Right lobe of liver (tissue), 6 donors: Measurements from ENCODE around the gene SLAIN2. TPM values are rescaled to one million over a fixed set of nuclear protein-coding genes. Genes with fewer than 3 reads are reported as not detected.
"Not testable (repeated sequence)": the region's sequence is repeated elsewhere in the genome, so short reads cannot be mapped to it uniquely, and the experiment has no call there.

Source experiments
- ATAC-seq, 4 donors: fragments of 200-7000 bp; cut with Tn5 transposase; one replicate each; pipeline ENCODE4 v1.9.1; 2020; ENCODE audit warnings: mild to moderate bottlenecking in 4 of 4, moderate library complexity in 4 of 4
- DNase-seq, 3 donors: peaks; one replicate each; pipeline ENCODE4 v3.0.0-alpha.2; 2020
- H3K27ac ChIP-seq, 3 donors: fragments of 200-600 bp; one replicate each; pipeline ENCODE4 v1.8.0; 2022
- H3K27me3 ChIP-seq, 2 donors: fragments of 200-600 bp; one replicate each; pipeline ENCODE4 v1.8.0; 2022
- H3K36me3 ChIP-seq, 4 donors: fragments of 200-600 bp; sonication (generic) in 1 of 4; one replicate each; pipeline versions ENCODE4 v1.5.1 to v1.8.0; 2017 to 2022; ENCODE audit warnings: control low read depth in 1 of 4
- H3K4me1 ChIP-seq, 4 donors: fragments of 200-600 bp; sonication (generic) in 1 of 4; one replicate each; pipeline versions ENCODE4 v1.5.1 to v1.8.0; 2017 to 2022; ENCODE audit warnings: control low read depth in 1 of 4
- H3K4me3 ChIP-seq, 3 donors: fragments of 200-600 bp; one replicate each; pipeline ENCODE4 v1.8.0; 2022
- H3K9me3 ChIP-seq, 4 donors: fragments of 200-600 bp; sonication (generic) in 1 of 4; one replicate each; pipeline versions ENCODE4 v1.5.1 to v1.8.0; 2017 to 2022; ENCODE audit warnings: control low read depth in 1 of 4
- POLR2A ChIP-seq: fragments of 450-650 bp; IDR thresholded peaks from one replicate; pipeline ENCODE4 v1.6.1; 2017; ENCODE audit warnings: antibody characterized with exemption, mild to moderate bottlenecking
- WGBS: methylation state at CpG from one replicate; pipeline ENCODE4 v1.1.6; 2018; ENCODE audit warnings: low coverage, low lambda C conversion rate; ENCODE audit not compliant: insufficient coverage; ENCODE audit errors: missing lambda C conversion rate; 5-methylcytosine and 5-hydroxymethylcytosine counted together
- intact Hi-C, 2 donors: fragments of 100-400 bp; cut with DNase I; formaldehyde crosslinking; loops; one replicate each; pipeline versions ENCODE4 v1.11.2 to v1.14.1; 2022
- total RNA-seq, 6 experiments: library from RNA; depleted of rRNA in 2 of 6; stranded (reverse); fragments of >200 nt in 2 of 6; fragmentation: NEBNext Ultra II Directional in 3 of 6; extraction: Animal tissue kit (Norgen Biotek cat#: 25700) in 3 of 6; gene quantifications; one replicate each; pipeline versions ENCODE4 v1.1.0 to v1.2.4, GENCODE V29; 2016 to 2023
- TF ChIP-seq, protein P1 (sequence below), 4 donors: fragments of 200-600 bp in 3 of 4; fragments of 450-650 bp in 1 of 4; IDR thresholded peaks; one replicate each; pipeline versions ENCODE4 v1.5.1 to v1.8.0; 2016 to 2022; ENCODE audit warnings: antibody characterized with exemption in 4 of 4, mild to moderate bottlenecking in 2 of 4
- donor health status: DM: no; HTN: yes; CAD: no.
- donor health status: DM: no; HTN: no; CAD: no.
- donor health status: DM: no; HTN: no; CAD: no.
- donor health status: DM: no; HTN: yes; CAD: no.
- donor health status: DM: no; HTN: yes; CAD: no.

The SLAIN2 gene
- total RNA-seq, 6 experiments from 2014 or later: 36.4 to 80.6 (median 45.1) TPM

DNA sequence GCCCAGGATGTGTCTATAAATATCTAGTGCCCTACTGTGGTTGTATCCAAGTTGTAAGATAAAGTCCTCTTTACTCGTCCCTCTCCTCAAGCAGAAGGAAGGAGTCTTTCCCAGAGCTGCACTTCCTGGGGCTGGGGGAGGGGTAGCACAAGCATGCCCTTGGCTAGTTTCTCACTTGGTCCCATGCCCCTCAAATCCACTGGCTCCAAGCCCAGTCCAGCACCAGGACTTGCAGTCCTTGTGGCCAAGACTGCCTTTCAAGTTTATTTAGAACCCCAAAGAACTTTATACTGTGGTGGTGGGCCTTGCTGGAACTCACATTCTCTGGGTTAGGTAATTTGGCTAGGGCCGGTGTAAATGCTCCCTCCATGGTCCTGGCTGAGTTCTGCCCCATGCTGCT is 98.7 kb downstream of the SLAIN2 start:
- H3K27me3 ChIP-seq: no peaks in the 10 kb centered on the region
- no peak for DNase-seq
- WGBS: 50% methylated on average over 1 of the region's 2 CpGs
- no peaks in the 10 kb centered on the region for H3K4me1 ChIP-seq
- ATAC-seq: no peak
- H3K4me3 ChIP-seq: no peak overlapping the region
- peaks cover 0 to 2% (median 0%) of the 10 kb centered on the region in 4 donors for H3K36me3 ChIP-seq
- no peak for TF ChIP-seq POLR2A
- TF ChIP-seq, protein P1, sequence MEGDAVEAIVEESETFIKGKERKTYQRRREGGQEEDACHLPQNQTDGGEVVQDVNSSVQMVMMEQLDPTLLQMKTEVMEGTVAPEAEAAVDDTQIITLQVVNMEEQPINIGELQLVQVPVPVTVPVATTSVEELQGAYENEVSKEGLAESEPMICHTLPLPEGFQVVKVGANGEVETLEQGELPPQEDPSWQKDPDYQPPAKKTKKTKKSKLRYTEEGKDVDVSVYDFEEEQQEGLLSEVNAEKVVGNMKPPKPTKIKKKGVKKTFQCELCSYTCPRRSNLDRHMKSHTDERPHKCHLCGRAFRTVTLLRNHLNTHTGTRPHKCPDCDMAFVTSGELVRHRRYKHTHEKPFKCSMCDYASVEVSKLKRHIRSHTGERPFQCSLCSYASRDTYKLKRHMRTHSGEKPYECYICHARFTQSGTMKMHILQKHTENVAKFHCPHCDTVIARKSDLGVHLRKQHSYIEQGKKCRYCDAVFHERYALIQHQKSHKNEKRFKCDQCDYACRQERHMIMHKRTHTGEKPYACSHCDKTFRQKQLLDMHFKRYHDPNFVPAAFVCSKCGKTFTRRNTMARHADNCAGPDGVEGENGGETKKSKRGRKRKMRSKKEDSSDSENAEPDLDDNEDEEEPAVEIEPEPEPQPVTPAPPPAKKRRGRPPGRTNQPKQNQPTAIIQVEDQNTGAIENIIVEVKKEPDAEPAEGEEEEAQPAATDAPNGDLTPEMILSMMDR (IDR thresholded peaks at IDR 0.05): no peak
- H3K9me3 ChIP-seq: no peaks in the 10 kb centered on the region
- no peak overlapping the region for H3K27ac ChIP-seq
- intact Hi-C loops: no loop called here

- intact Hi-C loops, H3K36me3 ChIP-seq, H3K4me1 ChIP-seq, DNase-seq, H3K27me3 ChIP-seq, H3K27ac ChIP-seq, ATAC-seq, H3K4me3 ChIP-seq, H3K9me3 ChIP-seq: not testable (repeated sequence)
- WGBS: 70% methylated on average over 3 of the region's 5 CpGs
Observed at GRCh38 chr4:48440914-48441313, 99.6 kb downstream of the SLAIN2 start.

- intact Hi-C loops: no loop called here
- no peaks in the 10 kb centered on the region for H3K9me3 ChIP-seq
- H3K27me3 ChIP-seq: no peaks in the 10 kb centered on the region
- H3K36me3 ChIP-seq: peaks cover 0 to 2% (median 0%) of the 10 kb centered on the region in 4 donors
- H3K4me1 ChIP-seq: no peaks in the 10 kb centered on the region
- no peak overlapping the region for H3K27ac ChIP-seq
- no peak overlapping the region for H3K4me3 ChIP-seq
- ATAC-seq: peak in 2 of 4 donors; percentile 35 to 36
- no peak for DNase-seq
- 1% methylated on average over 3 of the region's 3 CpGs for WGBS
- no peak for TF ChIP-seq POLR2A
- TF ChIP-seq, protein P1 (IDR thresholded peaks at IDR 0.05): peak; percentile 36 to 64 (median 56)
Observed at GRCh38 chr4:48445704-48446103, 104.4 kb downstream of the SLAIN2 start.

DNA sequence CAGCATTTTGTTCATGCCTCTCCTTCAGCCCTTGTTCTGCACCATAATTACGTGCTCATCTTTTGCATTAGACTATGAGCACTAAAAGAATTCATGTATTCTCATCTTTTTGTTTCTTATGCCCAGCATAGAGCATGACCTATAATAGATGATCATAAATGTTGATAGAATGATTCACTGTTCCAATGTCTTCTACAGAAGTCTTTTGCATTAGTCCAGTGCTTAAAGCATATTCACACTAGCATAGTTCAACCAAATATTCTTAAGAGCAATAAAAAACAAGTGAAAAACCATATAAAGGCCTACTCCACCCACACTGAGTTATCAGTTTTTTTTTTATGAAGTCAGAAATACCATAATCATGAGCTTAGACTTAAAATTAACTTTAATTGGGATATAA is 105.3 kb downstream of the SLAIN2 start:
- TF ChIP-seq, protein P1 (IDR thresholded peaks at IDR 0.05): no peak
- TF ChIP-seq POLR2A: no peak
- Histone ChIP-seq H3K27ac (no peak overlapping the region), H3K36me3 (peaks cover 0 to 2% (median 0%) of the 10 kb centered on the region in 4 donors), H3K4me3 (no peak overlapping the region), H3K27me3 (no peaks in the 10 kb centered on the region), H3K9me3 (no peaks in the 10 kb centered on the region), H3K4me1 (no peaks in the 10 kb centered on the region)
- 77% methylated on average over 1 of the region's 1 CpG for WGBS
- DNase-seq: no peak
- intact Hi-C loops: no loop called here
- no peak for ATAC-seq

DNA sequence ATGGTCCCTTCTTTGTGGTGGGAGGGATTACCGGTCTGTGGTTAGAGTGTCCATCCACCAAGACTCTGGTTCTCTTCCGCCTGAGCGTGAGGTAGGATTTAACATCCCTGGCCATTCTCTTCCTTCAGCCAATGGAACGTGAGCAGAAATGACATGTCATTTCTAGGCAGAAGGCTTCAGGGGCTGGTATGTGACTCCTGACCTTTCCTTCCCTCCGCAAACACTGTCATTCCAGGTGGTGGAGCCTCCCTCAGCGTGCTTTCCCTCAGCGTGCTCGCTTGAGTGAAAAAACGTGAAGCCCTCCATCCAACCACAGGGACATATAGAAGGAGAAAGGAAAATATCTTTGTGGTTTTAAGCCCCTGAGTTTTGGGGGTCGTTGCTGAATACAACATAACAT is 107.8 kb downstream of the SLAIN2 start:
- no peak overlapping the region for H3K27ac ChIP-seq
- no peaks in the 10 kb centered on the region for H3K4me1 ChIP-seq
- intact Hi-C loops: no loop called here
- H3K9me3 ChIP-seq: no peaks in the 10 kb centered on the region
- 79% methylated on average over 5 of the region's 10 CpGs for WGBS
- H3K36me3 ChIP-seq: no peaks in the 10 kb centered on the region
- DNase-seq (no peak), ATAC-seq (no peak)
- TF ChIP-seq POLR2A: no peak
- TF ChIP-seq, protein P1 (IDR thresholded peaks at IDR 0.05): no peak
- H3K27me3 ChIP-seq: no peaks in the 10 kb centered on the region
- no peak overlapping the region for H3K4me3 ChIP-seq
